Stimulated activated CD4-positive, alpha-beta T cell treated with anti-CD3 and anti-CD28 coated beads, TNF-alpha, amount 100 ng/mL, for 4 hours (primary cell): ENCODE measurements around the gene IL32.

Experiments used
- DNase-seq, 3 experiments: peaks; one replicate each; pipeline ENCODE4 v3.0.0-alpha.2; 2020; ENCODE audit warnings: low read depth in 3 of 3

Gene IL32

GRCh38 chr16:3027983-3028715 lies 37.3 kb upstream of the IL32 start:
- peak; percentile 78 to 86 (median 80) for DNase-seq

DNA sequence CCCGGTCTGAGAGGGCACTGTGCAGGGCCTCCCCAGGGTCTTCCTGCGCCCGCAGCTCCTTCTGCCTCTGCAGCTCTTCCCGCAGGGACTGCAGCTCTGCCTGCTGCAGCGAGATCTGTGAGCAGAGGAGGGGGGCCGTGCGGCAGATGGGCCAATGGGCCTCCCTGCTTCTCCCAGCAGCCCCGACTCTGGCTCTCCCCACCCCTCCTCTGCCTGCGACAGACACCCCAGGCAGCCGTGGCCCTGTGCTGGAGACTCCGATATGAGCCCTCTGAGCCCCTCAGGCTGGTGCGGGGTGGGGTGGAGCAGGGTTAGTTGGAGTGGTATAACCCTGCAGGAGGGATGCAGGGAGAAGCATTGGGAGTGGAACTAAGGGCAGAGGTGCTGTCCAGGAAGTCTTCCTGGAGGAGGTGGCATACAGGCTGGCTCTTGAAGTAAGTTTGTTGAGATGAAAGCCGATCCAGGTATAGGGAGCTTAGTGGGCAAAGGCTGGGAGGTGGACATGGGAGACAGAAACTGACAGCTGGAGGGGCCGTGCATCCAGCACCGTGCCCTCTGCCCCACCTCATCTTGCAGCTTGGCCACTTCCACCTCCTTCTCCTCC lies 36.6 kb upstream of the IL32 start:
- no peak for DNase-seq

DNA sequence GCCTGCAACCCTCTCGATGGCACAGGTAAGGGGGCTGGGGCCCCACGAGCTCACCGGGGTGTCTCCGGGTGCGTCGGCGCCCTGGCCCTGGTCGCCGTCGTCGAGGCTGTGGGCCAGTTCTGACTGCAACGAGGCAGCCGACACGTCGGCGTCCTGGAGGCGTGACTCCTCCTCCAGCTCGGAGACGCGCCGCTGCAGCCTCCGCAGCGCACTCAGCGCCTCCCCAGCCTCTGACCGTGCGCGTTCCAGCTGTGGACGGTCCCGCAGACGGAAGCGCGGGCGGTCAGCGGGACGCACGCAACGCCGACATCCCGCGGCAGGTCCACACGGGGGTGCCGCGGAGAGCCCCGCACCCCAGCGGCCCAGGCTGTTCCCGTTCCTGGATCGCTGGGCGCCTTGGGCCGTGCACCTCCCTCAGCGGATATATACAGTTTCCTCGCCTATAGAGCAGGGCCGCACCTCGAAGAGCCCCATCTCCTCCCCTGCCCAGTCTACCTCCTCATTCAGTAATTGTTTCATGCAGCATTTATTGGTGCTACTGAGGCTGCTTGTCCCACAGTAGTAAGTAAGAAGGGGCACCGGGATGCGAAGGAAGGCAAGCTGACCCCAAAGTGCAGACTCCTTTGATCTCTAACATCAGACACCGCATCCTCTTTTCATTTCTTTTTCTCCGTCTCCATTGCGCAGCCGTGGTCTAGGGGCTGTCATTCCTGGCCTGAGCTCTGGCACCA lies 35.8 kb upstream of the IL32 start:
- no peak for DNase-seq

- DNase-seq, result no peak
Observed at GRCh38 chr16:3030222-3031212, 34.9 kb upstream of the IL32 start.

DNA sequence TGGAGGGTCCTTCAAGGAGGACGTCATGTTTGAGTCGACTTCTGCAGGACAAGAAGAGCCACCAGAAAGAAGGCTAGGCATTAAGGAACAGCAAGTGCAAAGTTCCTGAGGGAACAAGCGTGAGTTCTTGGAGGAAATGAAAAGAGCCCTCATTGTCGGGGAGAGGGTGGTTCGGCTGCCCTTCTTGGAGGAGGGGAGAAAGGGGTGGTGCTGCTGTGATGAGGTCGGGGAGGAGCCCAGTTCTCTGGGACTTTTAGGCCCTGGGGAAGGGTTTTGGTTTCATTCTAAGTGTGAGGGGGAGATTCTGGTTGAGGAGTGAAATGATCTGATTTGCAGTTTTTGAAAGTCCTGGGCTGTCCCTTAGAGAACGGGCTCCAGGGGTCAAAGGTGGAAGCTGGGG lies 32.8 kb upstream of the IL32 start:
- DNase-seq, result no peak

DNA sequence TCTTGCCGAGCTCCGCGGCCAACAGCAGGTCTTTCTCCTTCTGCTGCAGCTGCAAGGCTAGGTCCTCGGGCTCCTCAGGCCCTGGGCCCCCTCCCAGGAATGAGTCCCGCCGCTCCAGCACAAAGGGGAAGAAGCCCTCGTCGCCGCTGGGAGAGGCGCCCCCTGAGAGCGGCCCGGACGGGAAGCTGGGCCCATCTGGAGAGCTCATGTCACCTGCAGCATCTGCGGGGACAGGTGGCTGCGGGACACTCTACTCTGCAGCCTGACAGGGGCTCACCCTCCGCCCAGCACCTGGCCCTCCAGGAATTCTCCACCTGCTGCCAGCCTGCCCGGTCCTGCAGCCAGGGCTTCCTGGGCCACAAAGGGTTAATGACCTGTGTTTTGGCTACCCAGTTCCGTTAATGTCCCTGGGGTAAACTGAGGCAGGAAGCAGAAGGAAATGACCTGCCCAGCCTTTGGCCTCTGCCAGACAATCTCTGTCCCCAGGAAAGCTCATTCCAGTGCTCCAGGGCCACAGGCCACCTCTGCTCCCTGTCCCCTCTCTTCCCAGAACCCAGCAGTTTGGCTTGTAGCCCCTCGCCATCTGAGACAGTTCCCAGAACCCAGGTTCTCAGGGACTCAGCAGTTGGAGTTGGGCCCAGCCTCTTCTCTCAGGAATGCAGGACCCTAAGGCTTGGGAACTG lies 30.0 kb upstream of the IL32 start:
- DNase-seq, result no peak

- no peak for DNase-seq
Observed at GRCh38 chr16:3035972-3036725, 29.3 kb upstream of the IL32 start.

DNA sequence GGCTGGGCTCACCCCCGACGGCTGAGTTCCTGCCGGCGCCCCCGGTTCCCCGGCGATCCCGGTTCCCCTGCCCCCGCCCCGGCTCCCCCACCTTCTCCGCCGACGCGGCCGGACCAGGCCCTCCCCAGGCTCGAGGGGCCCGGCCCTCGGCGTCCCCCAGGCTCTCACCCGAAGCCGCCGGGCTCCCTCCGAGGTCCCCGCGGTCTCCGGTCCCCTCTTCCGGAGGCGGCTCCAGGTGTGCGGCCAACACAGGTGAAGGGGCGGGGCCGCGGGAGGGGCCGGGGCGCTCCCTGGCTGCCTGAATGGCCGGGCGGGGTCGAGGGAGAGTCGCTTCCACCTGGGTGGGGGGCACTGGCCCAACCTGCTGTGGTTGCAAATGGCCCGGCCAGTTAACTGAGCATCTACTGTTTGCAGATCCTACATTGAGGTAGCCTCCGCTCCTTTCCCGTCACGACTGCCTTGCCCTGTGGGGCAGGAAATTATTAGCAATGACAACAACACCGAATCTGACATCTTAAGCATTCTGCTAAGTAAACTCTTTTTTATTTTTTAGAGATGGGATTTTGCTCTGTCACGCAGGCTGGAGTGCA lies 28.6 kb upstream of the IL32 start, which contains the start of gene BICDL2:
Gene BICDL2 (minus strand): TSS at position 219 of the 590 bp plus-strand sequence. CDS start 1,448 bp downstream, outside the sequence.
- no peak for DNase-seq

DNA sequence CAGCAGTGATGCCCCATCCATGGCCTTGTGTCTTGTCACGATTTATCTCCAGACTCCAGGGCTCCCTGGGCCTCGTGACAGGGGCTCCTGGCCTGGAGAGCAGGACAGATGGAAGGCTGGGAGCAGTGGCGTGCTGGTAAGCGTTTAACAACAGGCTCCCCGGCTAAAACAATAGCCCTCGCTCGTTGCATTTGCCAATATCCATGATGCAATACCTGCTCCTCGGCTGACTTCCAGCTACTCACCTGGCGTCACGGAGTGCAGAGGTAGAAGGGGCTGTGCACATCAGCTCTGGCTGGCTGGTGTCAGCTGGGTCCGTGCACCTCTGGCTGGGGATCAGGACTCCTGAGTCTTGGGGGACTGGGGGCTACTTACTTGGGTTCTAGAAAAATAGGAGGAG lies 27.2 kb upstream of the IL32 start:
- no peak for DNase-seq

GRCh38 chr16:3038896-3039295 lies 26.5 kb upstream of the IL32 start:
- DNase-seq, result no peak

- DNase-seq, result no peak
Observed at GRCh38 chr16:3042376-3042775, 23.1 kb upstream of the IL32 start.

- DNase-seq, result no peak
Observed at GRCh38 chr16:3044708-3045107, 20.7 kb upstream of the IL32 start.

GRCh38 chr16:3045758-3046640 lies 19.4 kb upstream of the IL32 start, which contains the start of gene MMP25:
Gene MMP25, plus strand, starts transcription at chr16:3046561. Its CDS starts 357 bp downstream, at chr16:3046918.
- DNase-seq, result no peak

DNA sequence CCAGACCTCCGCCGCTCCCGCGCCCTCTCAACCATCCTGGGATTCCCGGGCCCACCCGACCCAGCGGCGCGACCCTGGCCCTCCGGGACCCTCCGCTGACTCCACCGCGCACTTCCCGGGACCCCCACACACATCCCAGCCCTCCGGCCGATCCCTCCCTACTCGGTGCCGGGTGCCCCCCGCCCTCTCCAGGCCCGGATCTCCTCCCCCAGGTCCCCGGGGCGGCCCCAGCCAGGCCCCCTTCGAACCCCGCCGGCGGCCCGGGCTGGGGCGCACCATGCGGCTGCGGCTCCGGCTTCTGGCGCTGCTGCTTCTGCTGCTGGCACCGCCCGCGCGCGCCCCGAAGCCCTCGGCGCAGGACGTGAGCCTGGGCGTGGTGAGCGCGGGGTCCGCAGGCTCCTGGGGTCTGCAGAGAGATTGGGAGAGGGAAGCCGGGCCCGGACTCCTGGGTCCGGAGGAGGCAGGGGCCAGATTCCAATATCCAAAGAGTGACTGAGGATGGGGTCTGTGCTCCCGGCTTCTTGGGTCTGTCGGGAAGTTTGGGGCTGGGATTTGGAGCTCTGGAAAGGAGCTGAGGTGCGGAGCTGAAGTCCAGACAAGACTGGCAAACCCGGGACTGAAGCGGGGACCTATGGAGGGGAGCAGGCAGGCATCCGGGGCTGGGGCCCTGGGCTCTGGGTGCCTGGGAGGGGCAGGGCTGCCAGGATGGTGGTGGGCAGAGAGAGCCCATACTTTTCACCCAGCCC lies 18.6 kb upstream of the IL32 start:
- no peak for DNase-seq

- no peak for DNase-seq
Observed at GRCh38 chr16:3047387-3047720, 18.1 kb upstream of the IL32 start.

- DNase-seq, result no peak
Observed at GRCh38 chr16:3049921-3050481, 15.4 kb upstream of the IL32 start.

- DNase-seq, result no peak
Observed at GRCh38 chr16:3050487-3050886, 15.0 kb upstream of the IL32 start.

- DNase-seq, result no peak
Observed at GRCh38 chr16:3051009-3051408, 14.4 kb upstream of the IL32 start.
